BE2C (cell line): ENCODE measurements around the gene TNFSF18. TPM values are rescaled to one million over a fixed set of nuclear protein-coding genes. Genes with fewer than 3 reads are reported as not detected.

Experiments used
- DNase-seq: peaks from one replicate; pipeline ENCODE4 v3.0.0-alpha.2; 2020
- H3K27me3 ChIP-seq: fragments of 250-450 bp; sonication (Bioruptor Pico); 2 replicates; pipeline ENCODE4 v1.5.1; 2020; ENCODE audit warnings: mild to moderate bottlenecking
- H3K36me3 ChIP-seq: fragments of 250-450 bp; sonication (Bioruptor Pico); 2 replicates; pipeline ENCODE4 v1.5.1; 2020; ENCODE audit warnings: mild to moderate bottlenecking
- H3K4me1 ChIP-seq: fragments of 250-450 bp; sonication (Bioruptor Pico); 2 replicates; pipeline ENCODE4 v1.5.1; 2020
- H3K4me3 ChIP-seq: 2 replicates; pipeline ENCODE4 v1.5.1; 2011; ENCODE audit warnings: low read depth, low read length
- H3K9me3 ChIP-seq: fragments of 250-450 bp; sonication (Bioruptor Pico); 2 replicates; pipeline ENCODE4 v1.5.1; 2020
- CTCF ChIP-seq: IDR thresholded peaks from 2 replicates; pipeline ENCODE4 v1.5.1; 2012; ENCODE audit warnings: mild to moderate bottlenecking, low read depth, low read length
- polyA plus RNA-seq: library from polyadenylated mRNA; unstranded; fragments of >200 nt; gene quantifications from one replicate; pipeline ENCODE4 v1.2.1, GENCODE V29; 2012; ENCODE audit warnings: low read depth, missing spikeins; ENCODE audit not compliant: insufficient read length, insufficient read depth

The TNFSF18 gene
- polyA plus RNA-seq = not detected

- DNase-seq = no peak
- Histone ChIP-seq H3K4me1 (peaks cover 4% of the 10 kb centered on the region), H3K36me3 (no peaks in the 10 kb centered on the region), H3K9me3 (no peaks in the 10 kb centered on the region), H3K27me3 (no peaks in the 10 kb centered on the region), H3K4me3 (no peak within 1 kb of the TSS)
- no peak for TF ChIP-seq CTCF
These were observed at the start of gene TNFSF18 for GRCh38 chr1:173050865-173051264. TNFSF18 (minus strand) TSS chr1:173050941; CDS start chr1:173050896, 45 bp downstream.

GRCh38 chr1:173099166-173099565, 48.4 kb upstream of the TNFSF18 start:
- H3K9me3 ChIP-seq = no peaks in the 10 kb centered on the region
- H3K27me3 ChIP-seq = no peaks in the 10 kb centered on the region
- no peak for DNase-seq
- no peak for TF ChIP-seq CTCF
- H3K4me3 ChIP-seq = no peak overlapping the region
- H3K36me3 ChIP-seq = no peaks in the 10 kb centered on the region
- no peaks in the 10 kb centered on the region for H3K4me1 ChIP-seq

GRCh38 chr1:173098117-173098516, 47.4 kb upstream of the TNFSF18 start:
- H3K27me3 ChIP-seq = no peaks in the 10 kb centered on the region
- H3K36me3 ChIP-seq = no peaks in the 10 kb centered on the region
- H3K4me3 ChIP-seq = no peak overlapping the region
- H3K9me3 ChIP-seq = no peaks in the 10 kb centered on the region
- H3K4me1 ChIP-seq = no peaks in the 10 kb centered on the region
- TF ChIP-seq CTCF = no peak
- DNase-seq = no peak

- no peak overlapping the region for H3K4me3 ChIP-seq
- no peaks in the 10 kb centered on the region for H3K4me1 ChIP-seq
- DNase-seq = no peak
- no peak for TF ChIP-seq CTCF
- no peaks in the 10 kb centered on the region for H3K27me3 ChIP-seq
- H3K9me3 ChIP-seq = no peaks in the 10 kb centered on the region
- H3K36me3 ChIP-seq = no peaks in the 10 kb centered on the region
These were observed 46.3 kb upstream of the TNFSF18 start for GRCh38 chr1:173097001-173097400.

- DNase-seq = no peak
- Histone ChIP-seq H3K9me3 (no peaks in the 10 kb centered on the region), H3K4me3 (no peak overlapping the region), H3K4me1 (no peaks in the 10 kb centered on the region), H3K36me3 (no peaks in the 10 kb centered on the region), H3K27me3 (no peaks in the 10 kb centered on the region)
- TF ChIP-seq CTCF = no peak
These were observed 44.9 kb upstream of the TNFSF18 start for GRCh38 chr1:173095632-173096031.

- H3K4me1 ChIP-seq = no peaks in the 10 kb centered on the region
- H3K4me3 ChIP-seq = no peak overlapping the region
- DNase-seq = no peak
- H3K9me3 ChIP-seq = no peaks in the 10 kb centered on the region
- TF ChIP-seq CTCF = no peak
- no peaks in the 10 kb centered on the region for H3K27me3 ChIP-seq
- no peaks in the 10 kb centered on the region for H3K36me3 ChIP-seq
These were observed 43.8 kb upstream of the TNFSF18 start for GRCh38 chr1:173094541-173094940.
